Stimulated activated naive B cell treated with anti-CD40 and anti-IgM and Interleukin-4, amounts not matched to agents 10 μg/mL and 1 μg/mL and 100 μg/mL, for 72 hours (primary cell): ENCODE measurements around the gene JPT2.
"Not testable (repeated sequence)": the region's sequence is repeated elsewhere in the genome, so short reads cannot be mapped to it uniquely, and the experiment has no call there.

Source experiments
- ATAC-seq, 2 donors: fragments of 150-1000 bp; cut with Tn5 transposase; replicated peaks; 2 replicates each; pipeline ENCODE4 v1.10.0; 2021; ENCODE audit warnings: moderate library complexity in 1 of 2
- DNase-seq: peaks from one replicate; pipeline ENCODE4 v3.0.0; 2021
- H3K27ac Mint-ChIP-seq: one replicate; pipeline ENCODE4 v1.8.0; 2022; ENCODE audit warnings: mild to moderate bottlenecking, mixed read lengths
- H3K27me3 Mint-ChIP-seq, 2 donors: one replicate each; pipeline ENCODE4 v1.8.0; 2022; ENCODE audit warnings: mixed read lengths in 2 of 2
- H3K36me3 Mint-ChIP-seq, 2 donors: one replicate each; pipeline ENCODE4 v1.8.0; 2022; ENCODE audit warnings: mixed read lengths in 2 of 2, mild to moderate bottlenecking in 1 of 2
- H3K4me1 Mint-ChIP-seq, 2 donors: one replicate each; pipeline ENCODE4 v1.8.0; 2022; ENCODE audit warnings: mixed read lengths in 2 of 2, mild to moderate bottlenecking in 1 of 2
- H3K4me3 Mint-ChIP-seq, 2 donors: one replicate each; pipeline ENCODE4 v1.8.0; 2022; ENCODE audit warnings: mild to moderate bottlenecking in 2 of 2, mixed read lengths in 2 of 2, moderate library complexity in 1 of 2
- H3K9me3 Mint-ChIP-seq, 2 donors: one replicate each; pipeline ENCODE4 v1.8.0; 2022; ENCODE audit warnings: mixed read lengths in 2 of 2, mild to moderate bottlenecking in 1 of 2

The JPT2 gene

GRCh38 chr16:1713933-1714332 lies 35.9 kb downstream of the JPT2 start:
- H3K27me3 Mint-ChIP-seq: no peaks in the 10 kb centered on the region
- peak overlapping the region; percentile 79 for H3K4me3 Mint-ChIP-seq
- no peaks in the 10 kb centered on the region for H3K9me3 Mint-ChIP-seq
- DNase-seq (peak; percentile 71), ATAC-seq (peak; percentile 70 to 81)
- H3K36me3 Mint-ChIP-seq: peaks cover 35 to 42% of the 10 kb centered on the region in 2 donors
- H3K4me1 Mint-ChIP-seq: peaks cover 46 to 77% of the 10 kb centered on the region in 2 donors
- peak overlapping the region; percentile 96 for H3K27ac Mint-ChIP-seq

DNA sequence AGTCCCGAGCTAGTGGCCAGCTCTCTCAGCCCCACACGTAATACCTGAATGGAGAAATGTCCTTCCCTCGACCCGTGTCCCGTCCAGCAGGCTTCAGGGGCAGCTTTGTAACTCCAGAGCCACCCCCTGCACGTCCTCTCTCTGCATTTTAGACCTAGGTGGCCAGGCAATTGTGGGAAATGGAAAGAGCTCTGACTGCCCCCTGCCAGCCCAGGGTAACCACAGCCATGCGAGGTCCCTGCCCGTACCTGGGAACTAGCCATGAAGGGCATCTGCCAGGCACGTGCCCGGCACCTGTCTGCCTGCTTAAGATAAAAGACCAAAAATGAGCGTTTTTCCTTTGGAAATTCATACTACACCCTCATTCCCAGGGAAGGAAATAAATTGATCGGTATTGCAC lies 37.1 kb downstream of the JPT2 start:
- Mint-ChIP-seq H3K27ac (peak overlapping the region; percentile 82), H3K27me3 (no peaks in the 10 kb centered on the region), H3K4me1 (peaks cover 49 to 88% of the 10 kb centered on the region in 2 donors), H3K4me3 (peak overlapping the region in 1 of 2 donors; percentile 23), H3K9me3 (no peaks in the 10 kb centered on the region), H3K36me3 (peaks cover 33 to 40% of the 10 kb centered on the region in 2 donors)
- ATAC-seq (no peak), DNase-seq (no peak)

DNA sequence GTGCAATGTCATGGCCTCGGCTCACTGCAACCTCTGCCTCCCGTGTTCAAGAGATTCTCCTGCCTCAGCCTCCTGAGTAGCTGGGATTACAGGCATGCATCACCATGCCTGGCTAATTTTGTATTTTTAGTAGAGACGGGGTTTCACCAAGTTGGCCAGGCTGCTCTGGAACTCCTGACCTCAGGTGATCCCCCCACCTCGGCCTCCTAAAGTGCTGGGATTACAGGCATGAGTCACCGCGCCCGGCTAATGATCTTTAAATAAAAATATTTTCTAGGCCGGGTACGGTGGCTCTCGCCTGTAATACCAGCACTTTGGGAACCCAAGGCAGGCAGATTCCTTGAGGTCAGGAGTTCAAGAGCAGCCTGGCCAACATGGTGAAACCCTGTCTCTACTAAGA lies 40.2 kb downstream of the JPT2 start:
- not testable (repeated sequence) for DNase-seq

GRCh38 chr16:1719559-1720229 lies 41.6 kb downstream of the JPT2 start:
- not testable (repeated sequence) for H3K27me3 Mint-ChIP-seq, H3K9me3 Mint-ChIP-seq, DNase-seq
- ATAC-seq: peak; percentile 44 to 47
- Mint-ChIP-seq H3K4me3 (peak overlapping the region in 1 of 2 donors; percentile 67), H3K27ac (peak overlapping the region; percentile 82), H3K4me1 (peaks cover 41 to 89% of the 10 kb centered on the region in 2 donors), H3K36me3 (peaks cover 22 to 28% of the 10 kb centered on the region in 2 donors)

More for the DNA sequence above, 40.2 kb downstream of the JPT2 start:
- ATAC-seq, H3K9me3 Mint-ChIP-seq, H3K27me3 Mint-ChIP-seq: not testable (repeated sequence)
- H3K27ac Mint-ChIP-seq: peak overlapping the region; percentile 93
- H3K36me3 Mint-ChIP-seq: peaks cover 29 to 35% of the 10 kb centered on the region in 2 donors
- H3K4me1 Mint-ChIP-seq: peaks cover 45 to 93% of the 10 kb centered on the region in 2 donors
- peak overlapping the region in 1 of 2 donors; percentile 72 for H3K4me3 Mint-ChIP-seq

- no peak for ATAC-seq
- Mint-ChIP-seq H3K27ac (no peak overlapping the region), H3K27me3 (no peaks in the 10 kb centered on the region), H3K4me1 (peaks cover 36 to 89% of the 10 kb centered on the region in 2 donors), H3K4me3 (no peak overlapping the region), H3K9me3 (no peaks in the 10 kb centered on the region), H3K36me3 (peaks cover 19 to 28% of the 10 kb centered on the region in 2 donors)
- DNase-seq: no peak
Measured at GRCh38 chr16:1721372-1721771, 43.3 kb downstream of the JPT2 start.

GRCh38 chr16:1723450-1724147 lies 45.5 kb downstream of the JPT2 start:
- Mint-ChIP-seq H3K27me3 (no peaks in the 10 kb centered on the region), H3K4me1 (peaks cover 39 to 80% of the 10 kb centered on the region in 2 donors), H3K4me3 (peak overlapping the region; percentile 23 to 56), H3K27ac (peak overlapping the region; percentile 82), H3K9me3 (no peaks in the 10 kb centered on the region), H3K36me3 (peaks cover 32 to 41% of the 10 kb centered on the region in 2 donors)
- peak; percentile 27 for DNase-seq
- ATAC-seq: peak; percentile 49 to 60

DNA sequence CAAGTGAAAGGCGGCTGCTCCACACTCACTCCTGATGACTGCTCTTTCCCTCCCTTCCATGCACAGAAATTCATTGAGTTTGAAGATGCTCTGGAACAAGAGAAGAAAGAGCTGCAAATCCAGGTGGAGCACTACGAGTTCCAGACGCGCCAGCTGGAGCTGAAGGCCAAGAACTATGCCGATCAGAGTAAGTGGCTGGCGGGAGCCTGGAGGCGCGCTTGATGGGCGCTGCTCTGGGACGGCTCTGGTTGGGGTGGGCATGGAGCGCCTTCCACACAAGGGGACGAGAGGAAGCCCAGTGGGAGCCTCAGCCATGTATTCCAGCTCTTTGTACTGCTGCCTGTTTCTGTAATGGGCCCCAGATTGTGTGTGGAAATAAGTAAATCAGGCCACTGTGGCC lies 46.4 kb downstream of the JPT2 start:
- no peaks in the 10 kb centered on the region for H3K9me3 Mint-ChIP-seq
- ATAC-seq (no peak), DNase-seq (no peak)
- H3K27me3 Mint-ChIP-seq: no peaks in the 10 kb centered on the region
- no peak overlapping the region for H3K27ac Mint-ChIP-seq
- H3K4me1 Mint-ChIP-seq: peaks cover 37 to 71% of the 10 kb centered on the region in 2 donors
- H3K4me3 Mint-ChIP-seq: no peak overlapping the region
- peaks cover 34 to 43% of the 10 kb centered on the region in 2 donors for H3K36me3 Mint-ChIP-seq

GRCh38 chr16:1726661-1727502 lies 48.8 kb downstream of the JPT2 start:
- Mint-ChIP-seq H3K4me1 (peaks cover 27 to 53% of the 10 kb centered on the region in 2 donors), H3K9me3 (no peaks in the 10 kb centered on the region), H3K27me3 (no peaks in the 10 kb centered on the region), H3K4me3 (no peak overlapping the region), H3K36me3 (peaks cover 28 to 46% of the 10 kb centered on the region in 2 donors), H3K27ac (peak overlapping the region; percentile 81)
- ATAC-seq (no peak), DNase-seq (no peak)

DNA sequence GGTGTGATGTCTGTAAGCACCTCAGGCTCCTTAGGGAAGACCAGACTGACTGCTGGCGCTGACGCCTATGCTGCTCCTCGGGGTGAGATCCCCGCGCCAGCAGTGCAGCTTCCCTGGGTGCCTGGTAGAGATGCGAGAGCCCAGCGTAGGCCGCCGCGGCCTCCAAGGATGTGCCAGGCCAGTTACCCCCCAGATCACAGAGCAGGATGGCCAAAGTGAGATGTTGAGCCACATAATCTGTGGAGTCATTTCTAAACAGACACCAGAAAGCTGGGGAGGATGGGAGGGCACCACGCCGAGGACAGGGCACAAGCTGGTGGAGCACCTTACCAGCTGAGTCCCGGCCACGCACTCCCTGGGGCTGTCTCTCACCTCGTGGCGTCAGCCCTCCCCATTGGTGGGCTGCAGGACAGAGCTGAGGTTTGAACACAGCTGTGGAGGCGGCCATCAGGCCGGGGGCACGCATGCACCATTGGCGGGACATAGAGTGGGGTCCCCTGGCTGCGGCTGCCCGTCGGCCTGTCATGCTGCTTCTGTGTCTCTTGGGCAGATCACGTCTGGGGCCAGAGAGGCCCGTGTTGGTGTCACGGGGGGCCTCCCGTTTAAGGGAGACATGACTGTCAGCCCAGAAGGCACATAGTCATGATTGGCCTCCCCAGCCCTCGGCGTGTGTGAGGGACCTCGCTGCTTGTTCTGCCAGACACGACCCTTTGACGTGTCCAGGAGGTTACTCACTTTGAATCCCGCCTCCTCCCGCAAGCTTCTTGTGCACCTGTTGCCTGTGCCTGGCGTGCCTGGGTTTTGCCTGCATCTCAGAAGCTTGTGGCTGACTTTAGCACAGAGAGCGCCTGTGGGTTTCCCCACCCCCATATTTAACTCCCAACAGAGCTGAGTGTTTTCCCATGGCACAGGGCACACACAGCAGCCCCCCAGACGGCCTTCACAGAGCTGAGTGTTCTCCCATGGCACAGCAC lies 49.9 kb downstream of the JPT2 start:
- no peak overlapping the region for H3K27ac Mint-ChIP-seq
- no peaks in the 10 kb centered on the region for H3K9me3 Mint-ChIP-seq
- H3K27me3 Mint-ChIP-seq: no peaks in the 10 kb centered on the region
- peaks cover 30 to 44% of the 10 kb centered on the region in 2 donors for H3K36me3 Mint-ChIP-seq
- no peak overlapping the region for H3K4me3 Mint-ChIP-seq
- ATAC-seq (no peak), DNase-seq (no peak)
- peaks cover 21 to 42% of the 10 kb centered on the region in 2 donors for H3K4me1 Mint-ChIP-seq

DNA sequence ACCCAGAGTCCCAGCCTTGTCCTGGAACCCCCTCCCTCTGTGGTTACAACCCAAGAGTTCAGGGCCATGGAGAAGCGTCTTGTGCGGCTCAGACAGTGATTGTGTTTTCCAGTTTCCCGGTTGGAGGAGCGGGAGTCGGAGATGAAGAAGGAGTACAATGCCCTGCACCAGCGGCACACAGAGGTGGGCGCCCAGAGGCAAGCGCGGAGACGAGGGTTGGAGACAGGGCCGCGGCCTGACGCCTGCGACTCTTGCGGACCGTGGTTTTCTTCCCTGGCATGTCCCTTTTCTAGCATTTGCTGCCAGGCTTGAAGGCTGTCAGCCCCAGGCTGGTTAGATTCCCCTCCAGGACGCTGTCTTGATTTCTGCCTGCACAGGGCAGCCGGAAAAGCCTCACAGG lies 50.9 kb downstream of the JPT2 start:
- ATAC-seq: no peak
- Mint-ChIP-seq H3K27ac (peak overlapping the region; percentile 25), H3K36me3 (peaks cover 36 to 43% of the 10 kb centered on the region in 2 donors), H3K27me3 (no peaks in the 10 kb centered on the region), H3K4me3 (no peak overlapping the region), H3K9me3 (no peaks in the 10 kb centered on the region), H3K4me1 (peaks cover 14 to 32% of the 10 kb centered on the region in 2 donors)
- DNase-seq: no peak

- DNase-seq (no peak), ATAC-seq (no peak)
- H3K36me3 Mint-ChIP-seq: peaks cover 37 to 43% of the 10 kb centered on the region in 2 donors
- no peaks in the 10 kb centered on the region for H3K27me3 Mint-ChIP-seq
- no peaks in the 10 kb centered on the region for H3K9me3 Mint-ChIP-seq
- H3K27ac Mint-ChIP-seq: no peak overlapping the region
- peaks cover 14 to 30% of the 10 kb centered on the region in 2 donors for H3K4me1 Mint-ChIP-seq
- no peak overlapping the region for H3K4me3 Mint-ChIP-seq
Measured at GRCh38 chr16:1729445-1729844, 51.4 kb downstream of the JPT2 start.

- no peak for ATAC-seq
- Mint-ChIP-seq H3K4me3 (no peak overlapping the region), H3K27me3 (no peaks in the 10 kb centered on the region), H3K9me3 (no peaks in the 10 kb centered on the region), H3K36me3 (peaks cover 33 to 37% of the 10 kb centered on the region in 2 donors), H3K4me1 (peaks cover 11 to 14% of the 10 kb centered on the region in 2 donors), H3K27ac (no peak overlapping the region)
- DNase-seq: no peak
Measured at GRCh38 chr16:1731073-1731472, 53.0 kb downstream of the JPT2 start.

- Mint-ChIP-seq H3K4me3 (no peak overlapping the region), H3K36me3 (peaks cover 31 to 32% of the 10 kb centered on the region in 2 donors), H3K4me1 (peaks cover 11% of the 10 kb centered on the region in 2 donors), H3K27me3 (no peaks in the 10 kb centered on the region), H3K27ac (peak overlapping the region; percentile 89), H3K9me3 (no peaks in the 10 kb centered on the region)
- DNase-seq: no peak
- ATAC-seq: no peak
Measured at GRCh38 chr16:1731603-1732002, 53.5 kb downstream of the JPT2 start.
